Gastroesophageal sphincter (tissue), 4 donors: Measurements from ENCODE around the gene MB21D2. TPM values are rescaled to one million over a fixed set of nuclear protein-coding genes. Genes with fewer than 3 reads are reported as not detected.

Source experiments
- ATAC-seq: fragments of 150-250 bp; one replicate; pipeline ENCODE4 v1.9.1; 2016; ENCODE audit warnings: mild to moderate bottlenecking, moderate library complexity
- H3K27ac ChIP-seq, 4 donors: fragments of 200-600 bp; sonication (generic) in 3 of 4; 1 replicate in 3 of 4; 2 replicates in 1 of 4; pipeline ENCODE4 v1.5.1; 2016 to 2019
- H3K27me3 ChIP-seq: fragments of 200-600 bp; sonication (generic); one replicate; pipeline ENCODE4 v1.5.1; 2019
- H3K36me3 ChIP-seq, 2 donors: fragments of 200-600 bp; sonication (generic); one replicate each; pipeline ENCODE4 v1.5.1; 2019; ENCODE audit warnings: control low read depth in 1 of 2
- H3K4me1 ChIP-seq, 3 donors: fragments of 200-600 bp; sonication (generic); 1 replicate in 2 of 3; 2 replicates in 1 of 3; pipeline ENCODE4 v1.5.1; 2016 to 2019; ENCODE audit warnings: control low read depth in 2 of 3
- H3K4me3 ChIP-seq, 2 donors: fragments of 200-600 bp; sonication (generic); one replicate each; pipeline ENCODE4 v1.5.1; 2019; ENCODE audit warnings: mild to moderate bottlenecking in 1 of 2, moderate library complexity in 1 of 2
- H3K9me3 ChIP-seq, 3 donors: fragments of 200-600 bp; sonication (generic); one replicate each; pipeline ENCODE4 v1.5.1; 2017 to 2019; ENCODE audit warnings: control low read depth in 2 of 3
- CTCF ChIP-seq, 4 experiments: fragments of 200-600 bp in 2 of 4; fragments of 450-650 bp in 2 of 4; sonication (generic) in 1 of 4; IDR thresholded peaks; one replicate each; pipeline ENCODE4 v1.5.1; 2017 to 2019; ENCODE audit warnings: antibody characterized with exemption in 4 of 4, mild to moderate bottlenecking in 2 of 4, moderate library complexity in 2 of 4
- EP300 ChIP-seq: sonication (generic); formaldehyde crosslinking; IDR thresholded peaks from one replicate; pipeline ENCODE4 v1.6.1; 2017; ENCODE audit warnings: antibody characterized with exemption, mild to moderate bottlenecking
- POLR2A ChIP-seq, 2 donors: fragments of 450-650 bp; IDR thresholded peaks; one replicate each; pipeline ENCODE4 v1.6.1; 2017; ENCODE audit warnings: antibody characterized with exemption in 2 of 2, mild to moderate bottlenecking in 2 of 2, moderate library complexity in 1 of 2
- POLR2AphosphoS5 ChIP-seq: sonication (generic); formaldehyde crosslinking; IDR thresholded peaks from one replicate; pipeline ENCODE4 v1.6.1; 2017; ENCODE audit warnings: antibody characterized with exemption
- WGBS, 2 donors: methylation state at CpG; one replicate each; pipeline ENCODE4 v1.1.5; 2018; ENCODE audit warnings: low coverage in 1 of 2; 5-methylcytosine and 5-hydroxymethylcytosine counted together
- total RNA-seq, 4 donors: library from RNA; depleted of rRNA; stranded (reverse); fragments of >200 nt; gene quantifications; one replicate each; pipeline ENCODE4 v1.1.0, GENCODE V29; 2016

MB21D2 gene
- total RNA-seq, 4 donors from 2014 or later, result 7.0 to 11.5 (median 9.3) TPM

- Histone ChIP-seq H3K36me3 (no peaks in the 10 kb centered on the region), H3K27ac (no peak overlapping the region), H3K4me3 (no peak overlapping the region), H3K4me1 (peaks cover 1 to 54% (median 16%) of the 10 kb centered on the region in 3 donors), H3K9me3 (no peaks in the 10 kb centered on the region), H3K27me3 (no peaks in the 10 kb centered on the region)
- TF ChIP-seq CTCF (IDR thresholded peaks at IDR 0.05), result no peak
- TF ChIP-seq EP300, result no peak
- TF ChIP-seq POLR2AphosphoS5, result no peak
- no peak for TF ChIP-seq POLR2A (IDR thresholded peaks at IDR 0.05)
- 78 to 84% methylated on average over 9 to 11 of the region's 11 CpGs for WGBS, 2 donors
- no peak for ATAC-seq
These were observed 69.1 kb downstream of the MB21D2 start for GRCh38 chr3:192848371-192849233.

- Histone ChIP-seq H3K27ac (no peak overlapping the region), H3K9me3 (no peaks in the 10 kb centered on the region), H3K36me3 (no peaks in the 10 kb centered on the region), H3K4me3 (no peak overlapping the region), H3K4me1 (peaks cover 2 to 59% (median 17%) of the 10 kb centered on the region in 3 donors), H3K27me3 (no peaks in the 10 kb centered on the region)
- no peak for ATAC-seq
- TF ChIP-seq POLR2AphosphoS5 (peak; percentile 28), CTCF (IDR thresholded peaks at IDR 0.05) (no peak)
- WGBS, 2 donors, result 31 to 35% methylated on average over 3 of the region's 3 CpGs
These were observed 69.7 kb downstream of the MB21D2 start for GRCh38 chr3:192847941-192848340.

GRCh38 chr3:192845526-192845855 is 72.2 kb downstream of the MB21D2 start:
- Histone ChIP-seq H3K27me3 (no peaks in the 10 kb centered on the region), H3K4me3 (no peak overlapping the region), H3K4me1 (peaks cover 2 to 45% (median 9%) of the 10 kb centered on the region in 3 donors), H3K27ac (no peak overlapping the region), H3K36me3 (no peaks in the 10 kb centered on the region), H3K9me3 (no peaks in the 10 kb centered on the region)
- TF ChIP-seq EP300 (no peak), CTCF (IDR thresholded peaks at IDR 0.05) (no peak), POLR2AphosphoS5 (no peak), POLR2A (IDR thresholded peaks at IDR 0.05) (no peak)
- no peak for ATAC-seq
- WGBS, 2 donors, result 83 to 100% methylated on average over 1 to 4 of the region's 4 CpGs

- no peak for ATAC-seq
- 71 to 75% methylated on average over 7 to 8 of the region's 9 CpGs for WGBS, 2 donors
- peaks cover 2 to 45% (median 9%) of the 10 kb centered on the region in 3 donors for H3K4me1 ChIP-seq
- no peak overlapping the region for H3K27ac ChIP-seq
- H3K4me3 ChIP-seq, result no peak overlapping the region
- no peaks in the 10 kb centered on the region for H3K27me3 ChIP-seq
- H3K36me3 ChIP-seq, result no peaks in the 10 kb centered on the region
- H3K9me3 ChIP-seq, result no peaks in the 10 kb centered on the region
- TF ChIP-seq CTCF (IDR thresholded peaks at IDR 0.05), result no peak
These were observed 72.7 kb downstream of the MB21D2 start for GRCh38 chr3:192844836-192845525.

GRCh38 chr3:192844486-192844765 is 73.2 kb downstream of the MB21D2 start:
- TF ChIP-seq CTCF (IDR thresholded peaks at IDR 0.05), result no peak
- TF ChIP-seq POLR2A (IDR thresholded peaks at IDR 0.05), result no peak
- no peak for TF ChIP-seq POLR2AphosphoS5
- Histone ChIP-seq H3K9me3 (no peaks in the 10 kb centered on the region), H3K4me3 (no peak overlapping the region), H3K4me1 (peaks cover 2 to 45% (median 9%) of the 10 kb centered on the region in 3 donors), H3K36me3 (no peaks in the 10 kb centered on the region), H3K27ac (no peak overlapping the region), H3K27me3 (no peaks in the 10 kb centered on the region)
- 70 to 88% methylated on average over 1 of the region's 2 CpGs for WGBS, 2 donors
- no peak for ATAC-seq
